Fibroblast of pulmonary artery (primary cell): Measurements from ENCODE around the gene USP10.

Source experiments
- DNase-seq: peaks from one replicate; pipeline ENCODE4 v3.0.0-alpha.2; 2010; ENCODE audit warnings: low read depth
- H3K4me3 ChIP-seq: replicated peaks from 2 replicates; pipeline ENCODE4 v1.5.1; 2011; ENCODE audit warnings: low read depth, mild to moderate bottlenecking, control low read depth, low read length, moderate library complexity
- CTCF ChIP-seq: IDR thresholded peaks from 2 replicates; pipeline ENCODE4 v1.5.1; 2011; ENCODE audit warnings: mild to moderate bottlenecking, control low read depth, low read length, inconsistent platforms; ENCODE audit errors: missing control alignments

The USP10 gene

GRCh38 chr16:84735849-84736586 lies 36.2 kb downstream of the USP10 start:
- peak; percentile 41 for DNase-seq
- no peak overlapping the region for H3K4me3 ChIP-seq
- no peak for TF ChIP-seq CTCF

- no peak overlapping the region for H3K4me3 ChIP-seq
- no peak for TF ChIP-seq CTCF
- no peak for DNase-seq
Observed at GRCh38 chr16:84737192-84738011, 37.6 kb downstream of the USP10 start.

- no peak overlapping the region for H3K4me3 ChIP-seq
- peak; percentile 84 for DNase-seq
- peak; percentile 84 for TF ChIP-seq CTCF
Observed at GRCh38 chr16:84738255-84739038, 38.6 kb downstream of the USP10 start.

- DNase-seq = peak; percentile 81
- no peak for TF ChIP-seq CTCF
Observed at GRCh38 chr16:84739349-84740124, 39.7 kb downstream of the USP10 start.

GRCh38 chr16:84740596-84741116 lies 40.9 kb downstream of the USP10 start:
- no peak for TF ChIP-seq CTCF
- no peak for DNase-seq
- H3K4me3 ChIP-seq = no peak overlapping the region

More at GRCh38 chr16:84739349-84740124, 39.7 kb downstream of the USP10 start:
- no peak overlapping the region for H3K4me3 ChIP-seq

- no peak for TF ChIP-seq CTCF
- H3K4me3 ChIP-seq = no peak overlapping the region
- DNase-seq = no peak
Observed at GRCh38 chr16:84741340-84741830, 41.6 kb downstream of the USP10 start.
